Fibroblast of lung (primary cell): ENCODE measurements around the gene DESI1.

Source experiments
- CTCF ChIP-seq, 2 donors: IDR thresholded peaks in 1 of 2; conservative IDR thresholded peaks in 1 of 2; 1 replicate in 1 of 2; 2 replicates in 1 of 2; pipeline ENCODE4 v1.5.1; 2011 to 2012; ENCODE audit warnings: low read length in 2 of 2, control low read depth in 1 of 2, inconsistent platforms in 1 of 2, low read depth in 1 of 2, mild to moderate bottlenecking in 1 of 2
- EZH2 ChIP-seq: IDR thresholded peaks from 2 replicates; pipeline ENCODE4 v1.5.1; 2012; ENCODE audit warnings: low read length, control low read depth, mild to moderate bottlenecking; ENCODE audit errors: missing control alignments

GRCh38 chr22:41585898-41586297 is 34.9 kb downstream of the DESI1 start:
- no peak for TF ChIP-seq CTCF (conservative IDR thresholded peaks at IDR 0.05 in 1 of 2, IDR thresholded peaks at IDR 0.05 in 1 of 2; ENCODE audit: low read depth in 1 of 2, low read length in 2 of 2)
- TF ChIP-seq EZH2, result no peak
